Endothelial cell of umbilical vein (primary cell): ENCODE results near the gene MLC1. TPM values are rescaled to one million over a fixed set of nuclear protein-coding genes. Genes with fewer than 3 reads are reported as not detected.
A peak's percentile ranks its signal among the peaks of the same experiment; 100 is the strongest.

ENCODE experiments used
- BruUV-seq: library from RNA; stranded (reverse); fragments of 400-500 nt; replicated peaks from 2 replicates; lab custom pipeline; 2021; lab: Mats Ljungman, UMichigan
- CTCF ChIA-PET: fragments of 300-600, 350-600 bp; sonication (Branson Sonifier 250); formaldehyde crosslinking; loops from one replicate; lab custom pipeline; 2021; ENCODE audit warnings: antibody characterized with exemption, inconsistent platforms; lab: Charles Lee
- POLR2A ChIA-PET: fragments of 300-600, 350-600 bp; sonication (Branson Sonifier 250); formaldehyde crosslinking; loops from one replicate; lab custom pipeline; 2021; ENCODE audit warnings: antibody characterized with exemption, inconsistent platforms; lab: Charles Lee
- DNase-seq: peaks from one replicate; pipeline ENCODE4 v3.0.0-alpha.2; 2011; ENCODE audit warnings: low read depth, low spot score
- FAIRE-seq: peaks from 2 replicates; lab custom pipeline; 2011; peaks lifted over from hg19 to GRCh38; lab: Jason Lieb, UNC
- H2AFZ ChIP-seq: 2 replicates; pipeline ENCODE4 v1.6.0; 2012; ENCODE audit warnings: low read depth, low read length, control low read depth, inconsistent platforms
- H3K27ac ChIP-seq: 2 replicates; pipeline ENCODE4 v1.5.1; 2011; ENCODE audit warnings: low read depth, mild to moderate bottlenecking, control low read depth, low read length, moderate library complexity; ENCODE audit not compliant: insufficient read depth
- H3K27me3 ChIP-seq, 2 experiments: 2 replicates each; pipeline versions ENCODE4 v1.6.0 to v1.6.1; 2011; ENCODE audit warnings: low read length in 2 of 2, mixed read lengths in 1 of 2; ENCODE audit not compliant: control insufficient read depth in 2 of 2, insufficient read depth in 2 of 2
- H3K36me3 ChIP-seq, 2 experiments: 2 replicates in 1 of 2; 3 replicates in 1 of 2; pipeline ENCODE4 v1.5.1; 2011; ENCODE audit warnings: low read length in 2 of 2, mild to moderate bottlenecking in 1 of 2, moderate library complexity in 1 of 2; ENCODE audit not compliant: control insufficient read depth in 2 of 2, insufficient read depth in 2 of 2; ENCODE audit errors: extremely low read depth in 1 of 2
- H3K4me1 ChIP-seq: 3 replicates; pipeline ENCODE4 v1.5.1; 2011; ENCODE audit warnings: mild to moderate bottlenecking, low read length; ENCODE audit not compliant: control insufficient read depth, insufficient read depth; ENCODE audit errors: extremely low read depth
- H3K4me2 ChIP-seq: 2 replicates; pipeline ENCODE4 v1.6.1; 2011; ENCODE audit warnings: low read length, control low read depth, mixed read lengths; ENCODE audit not compliant: insufficient read depth
- H3K4me3 ChIP-seq, 3 experiments: fragments of 200-600 bp in 1 of 3; sonication (generic), shearing (Covaris generic) in 1 of 3; replicated peaks in 1 of 3; 2 replicates each; pipeline ENCODE4 v1.5.1; 2011 to 2016; ENCODE audit warnings: control low read depth in 3 of 3, low read length in 3 of 3, mild to moderate bottlenecking in 2 of 3, inconsistent platforms in 1 of 3, low read depth in 1 of 3, moderate library complexity in 1 of 3; ENCODE audit not compliant: insufficient read depth in 1 of 3
- H3K79me2 ChIP-seq: 2 replicates; pipeline ENCODE4 v1.6.0; 2012; ENCODE audit warnings: low read length, inconsistent platforms; ENCODE audit not compliant: control insufficient read depth, insufficient read depth
- H3K9ac ChIP-seq: replicated peaks from 2 replicates; pipeline ENCODE3; 2011; ENCODE audit warnings: low read length, control low read depth; ENCODE audit not compliant: insufficient read depth; ENCODE audit errors: extremely low read depth
- H3K9me1 ChIP-seq: replicated peaks from 3 replicates; pipeline ENCODE4 v1.6.0; 2011; ENCODE audit warnings: mild to moderate bottlenecking, low read length; ENCODE audit not compliant: control insufficient read depth, insufficient read depth; ENCODE audit errors: extremely low read depth
- H3K9me3 ChIP-seq: replicated peaks from 2 replicates; pipeline ENCODE4 v1.5.1; 2012; ENCODE audit warnings: low read length, inconsistent platforms; ENCODE audit not compliant: control insufficient read depth, insufficient read depth
- H4K20me1 ChIP-seq: replicated peaks from 2 replicates; pipeline ENCODE3; 2011; ENCODE audit warnings: mild to moderate bottlenecking, low read length; ENCODE audit not compliant: control insufficient read depth, insufficient read depth; ENCODE audit errors: extremely low read depth
- EZH2 ChIP-seq: IDR thresholded peaks from 2 replicates; pipeline ENCODE4 v1.6.1; 2012; ENCODE audit warnings: borderline replicate concordance, low read depth, mild to moderate bottlenecking, moderate library complexity, low read length, inconsistent platforms; ENCODE audit not compliant: severe bottlenecking
- FOS ChIP-seq: IDR thresholded peaks from 2 replicates; pipeline ENCODE4 v1.6.1; 2011; ENCODE audit warnings: mild to moderate bottlenecking, low read length, moderate library complexity, borderline replicate concordance; ENCODE audit not compliant: insufficient read depth
- GATA2 ChIP-seq: IDR thresholded peaks from 2 replicates; pipeline ENCODE4 v1.7.0; 2011; ENCODE audit warnings: low read depth, mild to moderate bottlenecking, moderate library complexity, mixed read lengths, low read length; ENCODE audit not compliant: insufficient read length, insufficient read depth
- JUN ChIP-seq: IDR thresholded peaks from 2 replicates; pipeline ENCODE4 v1.6.1; 2011; ENCODE audit warnings: borderline replicate concordance, low read depth; ENCODE audit not compliant: insufficient read length, insufficient read depth
- MAX ChIP-seq: IDR thresholded peaks from 2 replicates; pipeline ENCODE4 v1.6.1; 2011; ENCODE audit not compliant: insufficient read depth, insufficient read length
- MYC ChIP-seq: IDR thresholded peaks from one replicate; pipeline ENCODE4 v1.6.1; 2011; ENCODE audit warnings: mild to moderate bottlenecking, low read depth, low read length
- POLR2A ChIP-seq: IDR thresholded peaks from 2 replicates; pipeline ENCODE4 v1.6.1; 2012; ENCODE audit warnings: low read depth, mild to moderate bottlenecking, control low read depth, low read length
- POLR2AphosphoS5 ChIP-seq: IDR thresholded peaks from 2 replicates; pipeline ENCODE4 v1.6.1; 2012; ENCODE audit warnings: low read depth, mild to moderate bottlenecking, control low read depth, low read length, moderate library complexity; ENCODE audit not compliant: insufficient read depth
- dilution Hi-C: fragments of 300-500 bp; cut with MboI; formaldehyde crosslinking; loops from one replicate; pipeline ENCODE4 v1.15.0; 2019; ENCODE audit warnings: low sequenced_read_pairs; ENCODE audit not compliant: extremely low pct_ligation_motif_present
- intact Hi-C: fragments of 100-400 bp; cut with micrococcal nuclease; formaldehyde crosslinking; loops from one replicate; pipeline ENCODE4 v1.10.0; 2022
- polyA plus RNA-seq, 4 experiments: library from polyadenylated mRNA; depleted of rRNA in 3 of 4; stranded (reverse) in 3 of 4; unstranded in 1 of 4; fragments of >200 nt; gene quantifications; 2 replicates each; pipeline versions ENCODE4 v1.2.1 to v1.2.3, GENCODE V29; 2011 to 2012; ENCODE audit warnings: missing spikeins in 1 of 4
- total RNA-seq: library from RNA; stranded (reverse); gene quantifications from 2 replicates; pipeline ENCODE4 v1.2.3, GENCODE V29; 2021
- TF ChIP-seq, protein P1 (sequence below), 2 donors: IDR thresholded peaks; 1 replicate in 1 of 2; 2 replicates in 1 of 2; pipeline ENCODE4 v1.5.1; 2011; ENCODE audit warnings: low read length in 2 of 2, mild to moderate bottlenecking in 2 of 2, moderate library complexity in 2 of 2, control low read depth in 1 of 2, inconsistent platforms in 1 of 2, low read depth in 1 of 2; ENCODE audit not compliant: insufficient read depth in 1 of 2; ENCODE audit errors: extremely low read depth in 1 of 2

Gene MLC1
- total and polyA plus RNA-seq, 2 donors (not counting 3 experiments of a cell fraction or from before 2014, with no cell fraction given) = not detected

DNA sequence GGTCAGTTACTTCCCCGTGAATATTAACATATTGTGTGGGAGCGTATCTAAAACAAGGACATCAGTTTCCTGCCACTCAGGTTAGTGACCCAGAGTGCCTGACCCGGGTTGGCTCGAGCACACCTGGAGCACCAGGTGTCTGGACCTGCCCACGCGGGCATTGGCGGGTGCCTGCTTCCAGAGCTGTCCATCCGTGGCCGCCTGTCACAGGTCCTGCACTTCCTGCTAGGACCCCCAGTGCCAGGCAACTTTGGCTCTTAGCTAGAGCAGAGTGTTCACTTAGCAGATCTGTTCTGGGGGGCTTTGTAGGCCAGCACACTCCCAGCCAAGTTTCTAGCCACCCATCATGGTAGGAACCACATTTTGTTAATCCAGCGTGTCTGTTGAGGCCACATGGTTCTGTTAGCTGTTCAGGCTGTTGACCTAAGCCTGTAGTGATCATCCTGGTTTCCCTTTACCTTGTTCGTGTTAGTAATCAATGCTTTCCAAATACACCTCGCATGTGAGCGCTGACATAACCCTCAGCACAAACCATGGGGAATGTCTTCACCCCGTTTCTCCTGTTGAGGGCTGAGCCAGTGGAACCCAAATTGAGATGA lies 34.0 kb upstream of the MLC1 start:
- peak overlapping the region; percentile 93 for H3K27ac ChIP-seq
- H3K36me3 ChIP-seq = peaks cover 3 to 9% of the 10 kb centered on the region in 2 experiments
- ChIA-PET POLR2A (interaction anchor here (1.0 to 1.3 kb wide), 2 partner anchors 13 to 201 kb away, joined by 3 to 4 read pairs; partner anchors contain the start of genes ALG12 and CRELD2), CTCF (interaction anchor here (0.9 to 2.5 kb wide), 8 partner anchors 8 to 89 kb away, joined by 3 to 10 read pairs (median 4); no protein-coding TSS in a partner anchor)
- BruUV-seq = no TSS peak
- TF ChIP-seq, protein P1, sequence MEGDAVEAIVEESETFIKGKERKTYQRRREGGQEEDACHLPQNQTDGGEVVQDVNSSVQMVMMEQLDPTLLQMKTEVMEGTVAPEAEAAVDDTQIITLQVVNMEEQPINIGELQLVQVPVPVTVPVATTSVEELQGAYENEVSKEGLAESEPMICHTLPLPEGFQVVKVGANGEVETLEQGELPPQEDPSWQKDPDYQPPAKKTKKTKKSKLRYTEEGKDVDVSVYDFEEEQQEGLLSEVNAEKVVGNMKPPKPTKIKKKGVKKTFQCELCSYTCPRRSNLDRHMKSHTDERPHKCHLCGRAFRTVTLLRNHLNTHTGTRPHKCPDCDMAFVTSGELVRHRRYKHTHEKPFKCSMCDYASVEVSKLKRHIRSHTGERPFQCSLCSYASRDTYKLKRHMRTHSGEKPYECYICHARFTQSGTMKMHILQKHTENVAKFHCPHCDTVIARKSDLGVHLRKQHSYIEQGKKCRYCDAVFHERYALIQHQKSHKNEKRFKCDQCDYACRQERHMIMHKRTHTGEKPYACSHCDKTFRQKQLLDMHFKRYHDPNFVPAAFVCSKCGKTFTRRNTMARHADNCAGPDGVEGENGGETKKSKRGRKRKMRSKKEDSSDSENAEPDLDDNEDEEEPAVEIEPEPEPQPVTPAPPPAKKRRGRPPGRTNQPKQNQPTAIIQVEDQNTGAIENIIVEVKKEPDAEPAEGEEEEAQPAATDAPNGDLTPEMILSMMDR (IDR thresholded peaks at IDR 0.05; ENCODE audit: extremely low read depth in 1 of 2, insufficient read depth in 1 of 2, low read depth in 1 of 2, low read length in 2 of 2) = no peak
- TF ChIP-seq POLR2AphosphoS5 = no peak
- no peak for TF ChIP-seq MYC
- no peak for TF ChIP-seq EZH2
- TF ChIP-seq POLR2A = no peak
- TF ChIP-seq MAX = no peak
- TF ChIP-seq JUN = no peak
- TF ChIP-seq GATA2 = no peak
- TF ChIP-seq FOS = no peak
- H3K4me1 ChIP-seq = peaks cover 58% of the 10 kb centered on the region
- no peaks in the 10 kb centered on the region for H4K20me1 ChIP-seq
- DNase-seq = no peak
- no peaks in the 10 kb centered on the region for H3K9me3 ChIP-seq
- dilution Hi-C loops = no loop called here
- no peaks in the 10 kb centered on the region for H3K27me3 ChIP-seq
- H3K9ac ChIP-seq = peak overlapping the region; percentile 70
- no peaks in the 10 kb centered on the region for H3K9me1 ChIP-seq
- peaks cover 31% of the 10 kb centered on the region for H3K79me2 ChIP-seq
- peak; percentile 8 for FAIRE-seq
- no peak overlapping the region for H3K4me3 ChIP-seq
- no peak overlapping the region for H2AFZ ChIP-seq
- intact Hi-C loops = no loop called here
- peak overlapping the region; percentile 37 for H3K4me2 ChIP-seq
